SK-N-SH (cell line): ENCODE results near the gene DSG3. TPM values are rescaled to one million over a fixed set of nuclear protein-coding genes. Genes with fewer than 3 reads are reported as not detected.
"Not testable (repeated sequence)": the region's sequence is repeated elsewhere in the genome, so short reads cannot be mapped to it uniquely, and the experiment has no call there.

Experiments used
- CTCF ChIA-PET: fragments of 300-600, 350-600 bp; formaldehyde crosslinking; extraction: SDS; loops from one replicate; lab custom pipeline; 2021; lab: Yijun Ruan, JAX
- POLR2A ChIA-PET: fragments of 350-600 bp; sonication (Branson Sonifier 250); formaldehyde crosslinking; extraction: SDS; loops from one replicate; lab custom pipeline; 2020; ENCODE audit warnings: antibody characterized with exemption, inconsistent platforms; lab: Yijun Ruan, JAX
- DNase-seq: peaks from one replicate; pipeline ENCODE4 v3.0.0; 2012
- H2AFZ ChIP-seq: fragments of 200-600 bp; sonication (generic); 2 replicates; pipeline ENCODE4 v1.8.1; 2016; ENCODE audit warnings: antibody characterized with exemption, mild to moderate bottlenecking, low read depth
- H3F3A ChIP-seq: fragments of 200-600 bp; sonication (generic); replicated peaks from 2 replicates; pipeline ENCODE3; 2016; ENCODE audit warnings: antibody characterized with exemption, mild to moderate bottlenecking; ENCODE audit not compliant: insufficient read depth
- H3K27ac ChIP-seq, 2 experiments: fragments of 200-500 bp in 1 of 2; fragments of 200-600 bp in 1 of 2; sonication (Bioruptor generic) in 1 of 2; sonication (generic), shearing (Covaris generic) in 1 of 2; 2 replicates each; pipeline versions ENCODE4 v1.5.1 to v1.6.1; 2014 to 2016; ENCODE audit warnings: low read depth in 2 of 2, inconsistent platforms in 1 of 2, low read length in 1 of 2, mild to moderate bottlenecking in 1 of 2, mixed read lengths in 1 of 2
- H3K27me3 ChIP-seq: fragments of 200-600 bp; sonication (generic), shearing (Covaris generic); 2 replicates; pipeline ENCODE4 v1.6.1; 2016; ENCODE audit warnings: mixed run types; ENCODE audit not compliant: insufficient read depth
- H3K36me3 ChIP-seq, 2 experiments: fragments of 200-500 bp in 1 of 2; fragments of 200-600 bp in 1 of 2; sonication (Bioruptor generic) in 1 of 2; sonication (generic) in 1 of 2; replicated peaks in 1 of 2; 2 replicates each; pipeline versions ENCODE3 to v1.5.1; 2014 to 2016; ENCODE audit warnings: low read length in 1 of 2, mild to moderate bottlenecking in 1 of 2; ENCODE audit not compliant: insufficient read depth in 2 of 2, control insufficient read depth in 1 of 2
- H3K4me1 ChIP-seq, 2 experiments: fragments of 200-500 bp in 1 of 2; fragments of 200-600 bp in 1 of 2; sonication (Bioruptor generic) in 1 of 2; sonication (generic), shearing (Covaris generic) in 1 of 2; 2 replicates each; pipeline versions ENCODE4 v1.5.1 to v1.6.1; 2014 to 2016; ENCODE audit warnings: low read depth in 1 of 2, low read length in 1 of 2, mixed run types in 1 of 2; ENCODE audit not compliant: insufficient read depth in 2 of 2, control insufficient read depth in 1 of 2
- H3K4me2 ChIP-seq: fragments of 200-600 bp; sonication (generic), shearing (Covaris generic); 2 replicates; pipeline ENCODE4 v1.6.1; 2017; ENCODE audit warnings: mixed run types
- H3K4me3 ChIP-seq, 2 experiments: fragments of 200-500 bp in 1 of 2; fragments of 200-600 bp in 1 of 2; sonication (Bioruptor generic) in 1 of 2; sonication (generic), shearing (Covaris generic) in 1 of 2; 2 replicates each; pipeline versions ENCODE4 v1.5.1 to v1.8.1; 2014 to 2016; ENCODE audit warnings: low read depth in 2 of 2, inconsistent platforms in 1 of 2, low read length in 1 of 2, mild to moderate bottlenecking in 1 of 2, mixed read lengths in 1 of 2, moderate library complexity in 1 of 2
- H3K79me2 ChIP-seq: fragments of 200-600 bp; sonication (generic); 2 replicates; pipeline ENCODE4 v1.8.1; 2017; ENCODE audit warnings: mild to moderate bottlenecking; ENCODE audit not compliant: insufficient read depth
- H3K9ac ChIP-seq: fragments of 200-600 bp; sonication (generic); 2 replicates; pipeline ENCODE4 v1.6.1; 2017; ENCODE audit warnings: mixed run types
- H3K9me2 ChIP-seq: fragments of 200-600 bp; sonication (generic); 2 replicates; pipeline ENCODE4 v1.6.1; 2017; ENCODE audit warnings: mixed run types
- H3K9me3 ChIP-seq: fragments of 200-600 bp; sonication (generic); 2 replicates; pipeline ENCODE4 v1.6.1; 2017; ENCODE audit warnings: mixed run types, mild to moderate bottlenecking, moderate library complexity
- H4K20me1 ChIP-seq: fragments of 200-600 bp; sonication (generic); 2 replicates; pipeline ENCODE4 v1.6.1; 2017; ENCODE audit warnings: mild to moderate bottlenecking, mixed run types; ENCODE audit not compliant: insufficient read depth
- CHD2 ChIP-seq: fragments of 150-350 bp; IDR thresholded peaks from 2 replicates; pipeline ENCODE4 v1.6.1; 2018; ENCODE audit warnings: low read length; ENCODE audit not compliant: partially characterized antibody
- FOSL2 ChIP-seq: IDR thresholded peaks from 2 replicates; pipeline ENCODE4 v1.4.0; 2012; ENCODE audit warnings: low read depth, mild to moderate bottlenecking, moderate library complexity, borderline replicate concordance
- FOXM1 ChIP-seq: IDR thresholded peaks from 2 replicates; pipeline ENCODE4 v1.4.0; 2012; ENCODE audit warnings: low read depth, mild to moderate bottlenecking
- GABPA ChIP-seq: IDR thresholded peaks from 2 replicates; pipeline ENCODE4 v1.4.0; 2012; ENCODE audit warnings: low read depth, mild to moderate bottlenecking
- MEF2A ChIP-seq: IDR thresholded peaks from 2 replicates; pipeline ENCODE4 v1.4.0; 2012; ENCODE audit warnings: low read depth, borderline replicate concordance
- MXI1 ChIP-seq: IDR thresholded peaks from 2 replicates; pipeline ENCODE4 v1.6.1; 2012; ENCODE audit warnings: mild to moderate bottlenecking, low read depth, low read length, improper control_type of control experiment
- NRF1 ChIP-seq: IDR thresholded peaks from 2 replicates; pipeline ENCODE4 v1.6.1; 2012; ENCODE audit warnings: low read depth, mild to moderate bottlenecking, low read length
- POLR2AphosphoS5 ChIP-seq: IDR thresholded peaks from 2 replicates; pipeline ENCODE4 v1.6.1; 2012; ENCODE audit warnings: low read depth, low read length
- RAD21 ChIP-seq: IDR thresholded peaks from 2 replicates; pipeline ENCODE4 v1.6.1; 2012; ENCODE audit warnings: mild to moderate bottlenecking, low read length
- RCOR1 ChIP-seq: fragments of 150-350 bp; IDR thresholded peaks from 2 replicates; pipeline ENCODE4 v1.6.1; 2017; ENCODE audit warnings: antibody characterized with exemption, low read length
- RFX5 ChIP-seq: IDR thresholded peaks from 2 replicates; pipeline ENCODE4 v1.6.1; 2012; ENCODE audit warnings: mild to moderate bottlenecking, improper control_type of control experiment, low read length
- SIN3A ChIP-seq: IDR thresholded peaks from 2 replicates; pipeline ENCODE4 v1.6.1; 2012; ENCODE audit warnings: low read depth, mild to moderate bottlenecking, low read length, moderate library complexity, borderline replicate concordance
- SMC3 ChIP-seq: IDR thresholded peaks from 2 replicates; pipeline ENCODE4 v1.6.1; 2012; ENCODE audit warnings: low read depth, low read length, improper control_type of control experiment
- TAF1 ChIP-seq: IDR thresholded peaks from 2 replicates; pipeline ENCODE4 v1.6.1; 2012; ENCODE audit warnings: low read depth, mild to moderate bottlenecking, low read length, moderate library complexity, borderline replicate concordance
- YY1 ChIP-seq: IDR thresholded peaks from 2 replicates; pipeline ENCODE4 v1.4.0; 2012; ENCODE audit warnings: low read depth, mild to moderate bottlenecking
- WGBS: methylation state at CpG from one replicate; pipeline ENCODE4 v1.1.6; 2017; ENCODE audit warnings: low lambda C conversion rate; 5-methylcytosine and 5-hydroxymethylcytosine counted together
- polyA plus RNA-seq, 3 experiments: library from polyadenylated mRNA; depleted of rRNA; stranded (reverse); fragments of >200 nt; gene quantifications; 2 replicates each; pipeline ENCODE4 v1.2.3, GENCODE V29; 2012
- TF ChIP-seq, protein P1 (sequence below): IDR thresholded peaks from 2 replicates; pipeline ENCODE4 v1.4.0; 2012; ENCODE audit warnings: low read depth

The DSG3 gene
- polyA plus RNA-seq, 1 of the 3 experiments (the other 2 are of a cell fraction): 0.02 TPM

DNA sequence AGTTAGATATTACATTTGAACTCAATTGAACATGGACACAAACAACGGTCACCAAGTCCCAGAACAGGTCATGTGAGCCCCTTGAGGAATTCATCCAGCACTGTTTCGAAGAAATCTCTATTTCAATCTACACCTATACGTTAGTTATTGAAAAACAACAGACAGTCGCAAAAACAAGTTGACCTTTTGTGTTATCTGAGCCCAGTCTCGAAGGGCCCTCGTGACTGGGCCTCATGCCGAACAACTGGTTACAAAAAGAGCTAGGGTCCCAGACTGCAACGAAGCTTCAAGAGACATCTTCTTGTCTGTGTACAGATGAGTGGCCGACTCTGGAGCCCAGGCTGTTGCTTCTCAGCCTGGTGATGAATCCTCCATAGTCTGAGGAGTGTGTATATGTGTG lies 45.1 kb downstream of the DSG3 start:
- Histone ChIP-seq H2AFZ (no peak overlapping the region), H3K36me3 (no peaks in the 10 kb centered on the region), H3K79me2 (no peaks in the 10 kb centered on the region), H3K4me1 (no peaks in the 10 kb centered on the region), H3F3A (no peaks in the 10 kb centered on the region), H3K27me3 (peaks cover 36% of the 10 kb centered on the region; the same call in 1 of the 2 replicates), H3K9ac (no peak overlapping the region), H3K4me2 (no peak overlapping the region), H3K4me3 (no peak overlapping the region), H3K27ac (no peak overlapping the region), H3K9me2 (no peaks in the 10 kb centered on the region), H3K9me3 (no peaks in the 10 kb centered on the region), H4K20me1 (no peaks in the 10 kb centered on the region)
- WGBS: 28% methylated on average over 9 of the region's 9 CpGs
- POLR2A ChIA-PET: no interaction called here
- DNase-seq: no peak
- CTCF ChIA-PET: no interaction called here
- no peak for TF ChIP-seq MEF2A
- no peak for TF ChIP-seq MXI1
- TF ChIP-seq RFX5: no peak
- TF ChIP-seq, protein P1, sequence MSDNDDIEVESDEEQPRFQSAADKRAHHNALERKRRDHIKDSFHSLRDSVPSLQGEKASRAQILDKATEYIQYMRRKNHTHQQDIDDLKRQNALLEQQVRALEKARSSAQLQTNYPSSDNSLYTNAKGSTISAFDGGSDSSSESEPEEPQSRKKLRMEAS: no peak
- TF ChIP-seq SIN3A: no peak

DNA sequence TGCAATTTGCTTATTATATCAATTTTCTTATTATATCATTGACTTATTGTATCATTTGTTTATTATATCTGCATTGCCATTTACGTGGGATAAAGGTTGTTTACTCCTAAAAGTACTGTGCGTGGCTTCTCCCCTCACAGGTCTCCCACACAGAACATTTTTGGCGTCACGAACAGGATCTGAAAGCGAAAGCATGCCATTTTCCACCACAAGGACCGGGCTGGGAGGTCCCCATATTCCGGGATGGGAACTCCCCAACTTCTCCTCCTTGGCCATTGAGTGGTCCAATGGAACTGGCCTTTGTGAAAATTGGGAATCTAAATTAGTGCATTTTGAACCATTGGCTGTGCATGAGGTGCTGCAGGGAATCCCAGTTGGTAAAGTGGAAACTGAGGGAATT lies 45.6 kb downstream of the DSG3 start:
- POLR2A ChIA-PET: no interaction called here
- TF ChIP-seq SIN3A (no peak), TAF1 (no peak), RCOR1 (no peak), RAD21 (no peak), POLR2AphosphoS5 (no peak)
- CTCF ChIA-PET: no interaction called here
- no peak overlapping the region for H3K9ac ChIP-seq
- DNase-seq: no peak
- no peaks in the 10 kb centered on the region for H3F3A ChIP-seq
- peaks cover 0 to 1% of the 10 kb centered on the region in 2 experiments; a peak in 1 of 4 replicates for H3K4me1 ChIP-seq
- no peak overlapping the region for H2AFZ ChIP-seq
- H3K79me2 ChIP-seq: no peaks in the 10 kb centered on the region
- no peaks in the 10 kb centered on the region for H4K20me1 ChIP-seq
- no peak overlapping the region for H3K27ac ChIP-seq
- no peaks in the 10 kb centered on the region for H3K9me3 ChIP-seq
- H3K4me3 ChIP-seq: peak overlapping the region in 1 of 2 experiments; percentile 20; a peak in 1 of 4 replicates
- WGBS: 11% methylated on average over 7 of the region's 7 CpGs
- peak overlapping the region; percentile 70; the same call in 1 of the 2 replicates for H3K4me2 ChIP-seq
- H3K36me3 ChIP-seq: no peaks in the 10 kb centered on the region
- peaks cover 40% of the 10 kb centered on the region; the same call in 1 of the 2 replicates for H3K27me3 ChIP-seq
- no peaks in the 10 kb centered on the region for H3K9me2 ChIP-seq

DNA sequence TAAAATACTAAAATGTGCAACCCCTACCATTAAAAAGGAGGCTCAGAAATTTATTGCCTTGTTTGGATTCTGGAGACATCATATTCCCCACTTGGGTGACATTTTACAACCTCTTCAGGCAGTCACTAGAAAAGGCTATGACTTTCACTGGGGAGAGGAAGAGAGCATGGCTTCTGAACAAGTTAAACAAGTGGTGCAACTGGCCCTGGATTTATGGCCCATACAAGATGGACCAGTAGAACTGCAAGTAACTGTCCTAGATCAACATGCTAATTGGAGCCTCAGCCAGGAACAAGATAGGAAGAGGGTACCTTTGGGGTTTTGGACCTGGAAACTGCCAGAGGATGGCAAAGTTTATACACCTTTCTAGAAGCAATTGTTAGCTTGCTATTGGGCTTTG lies 46.4 kb downstream of the DSG3 start:
- POLR2A ChIA-PET: no interaction called here
- Histone ChIP-seq H3K27ac (no peak overlapping the region), H2AFZ (no peak overlapping the region), H3K9ac (no peak overlapping the region), H3K9me3 (no peaks in the 10 kb centered on the region), H3K4me2 (no peak overlapping the region), H3F3A (no peaks in the 10 kb centered on the region), H3K4me3 (no peak overlapping the region), H3K36me3 (no peaks in the 10 kb centered on the region), H3K9me2 (no peaks in the 10 kb centered on the region), H3K79me2 (no peaks in the 10 kb centered on the region), H4K20me1 (no peaks in the 10 kb centered on the region), H3K27me3 (peaks cover 48% of the 10 kb centered on the region; the same call in 1 of the 2 replicates), H3K4me1 (peaks cover 0 to 4% of the 10 kb centered on the region in 2 experiments; a peak in 1 of 4 replicates)
- no peak for TF ChIP-seq RFX5
- no peak for TF ChIP-seq RCOR1
- no peak for TF ChIP-seq TAF1
- no peak for TF ChIP-seq FOXM1
- no peak for TF ChIP-seq YY1
- TF ChIP-seq SMC3: no peak
- TF ChIP-seq FOSL2: no peak
- TF ChIP-seq GABPA: no peak
- TF ChIP-seq NRF1: no peak
- TF ChIP-seq RAD21: no peak
- no peak for TF ChIP-seq CHD2
- CTCF ChIA-PET: interaction anchor here (0.9 kb wide), 1 partner anchor 39 kb away, joined by 3 read pairs; no protein-coding TSS in a partner anchor
- DNase-seq: no peak

DNA sequence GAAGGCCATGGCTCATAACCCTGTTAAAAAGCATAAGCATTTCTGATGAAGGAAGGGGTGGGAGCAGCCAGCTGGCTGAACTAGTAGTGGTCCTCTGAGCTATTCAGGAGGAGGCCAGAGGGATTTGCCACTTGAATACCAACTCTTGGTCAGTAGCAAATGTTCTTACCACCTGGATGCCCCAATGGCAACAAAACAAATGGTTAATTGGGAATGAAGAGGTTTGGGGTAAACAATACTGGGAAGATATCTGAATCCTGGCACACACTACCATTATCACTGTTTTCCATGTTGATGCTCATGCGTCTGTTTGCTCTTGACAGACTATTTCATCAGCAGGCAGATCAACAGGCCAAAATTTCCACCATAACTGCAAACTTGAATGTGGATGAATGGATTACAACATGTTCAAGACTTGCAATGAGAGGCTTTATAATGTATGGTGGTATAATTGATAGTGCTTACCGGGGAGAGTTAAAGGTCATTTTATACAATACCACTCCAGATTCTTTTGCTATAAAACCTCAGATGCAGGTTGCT lies 47.2 kb downstream of the DSG3 start:
- H3K4me2 ChIP-seq, H3K27ac ChIP-seq, H3K79me2 ChIP-seq, H3K4me3 ChIP-seq, H3F3A ChIP-seq, H3K9me2 ChIP-seq, H3K4me1 ChIP-seq, H2AFZ ChIP-seq, POLR2A ChIA-PET, H3K9ac ChIP-seq, DNase-seq, H3K9me3 ChIP-seq, H3K36me3 ChIP-seq, H4K20me1 ChIP-seq: not testable (repeated sequence)
- WGBS: 10% methylated on average over 2 of the region's 2 CpGs
- peaks cover 52% of the 10 kb centered on the region; the same call in 1 of the 2 replicates for H3K27me3 ChIP-seq
- CTCF ChIA-PET: interaction anchor here (0.9 kb wide), 1 partner anchor 40 kb away, joined by 3 read pairs; no protein-coding TSS in a partner anchor
